NOMO-1 treated with dmso at 0.1 percent for 144 hours (cell line): ENCODE results near the gene CPNE2.
"Not testable (repeated sequence)": the region's sequence is repeated elsewhere in the genome, so short reads cannot be mapped to it uniquely, and the experiment has no call there.

Experiments used
- DNase-seq: peaks from one replicate; lab custom pipeline; 2025; ENCODE audit not compliant: unreplicated experiment; lab: John Stamatoyannopoulos, UW

CPNE2 gene

GRCh38 chr16:57096192-57096591, 3.8 kb downstream of the CPNE2 start:
- DNase-seq: no peak

GRCh38 chr16:57096793-57097192, 4.4 kb downstream of the CPNE2 start:
- no peak for DNase-seq

DNA sequence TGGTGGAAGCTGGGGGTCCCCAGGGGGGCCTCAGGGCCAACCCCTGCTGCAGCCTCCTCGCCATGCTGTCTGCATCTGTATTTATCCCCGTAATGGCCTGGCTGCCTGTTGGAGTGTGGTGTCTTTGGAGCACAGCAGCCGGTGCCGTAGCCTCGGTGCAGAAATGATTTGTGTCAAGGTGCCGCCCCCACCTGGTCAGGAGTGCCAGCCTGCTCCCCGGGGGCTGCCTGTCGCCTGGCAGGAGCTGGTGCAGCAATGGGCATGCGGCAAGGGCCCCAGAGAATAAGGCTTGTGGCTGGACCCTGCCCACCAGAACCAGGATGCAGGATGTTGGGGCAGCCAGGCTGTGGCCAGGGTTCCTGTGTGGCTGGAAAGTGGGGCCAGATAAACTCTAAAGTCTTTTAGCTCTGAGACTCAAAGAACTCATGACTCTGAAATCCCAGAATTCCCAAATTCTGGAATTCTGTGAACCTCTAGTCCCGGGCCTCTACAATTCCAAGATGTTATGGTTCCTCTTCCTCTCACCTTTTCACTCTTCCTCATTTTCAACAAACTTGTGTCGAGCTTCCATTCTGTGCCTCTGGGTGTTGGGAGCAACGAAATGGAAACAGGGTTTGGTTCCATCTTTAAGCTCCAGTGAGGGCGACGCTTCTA, 5.9 kb downstream of the CPNE2 start:
- DNase-seq: no peak

GRCh38 chr16:57099965-57100364, 7.6 kb downstream of the CPNE2 start:
- not testable (repeated sequence) for DNase-seq

- no peak for DNase-seq
Observed at GRCh38 chr16:57100445-57100844, 8.1 kb downstream of the CPNE2 start.

- no peak for DNase-seq
Observed at GRCh38 chr16:57102888-57103851, 10.8 kb downstream of the CPNE2 start.

DNA sequence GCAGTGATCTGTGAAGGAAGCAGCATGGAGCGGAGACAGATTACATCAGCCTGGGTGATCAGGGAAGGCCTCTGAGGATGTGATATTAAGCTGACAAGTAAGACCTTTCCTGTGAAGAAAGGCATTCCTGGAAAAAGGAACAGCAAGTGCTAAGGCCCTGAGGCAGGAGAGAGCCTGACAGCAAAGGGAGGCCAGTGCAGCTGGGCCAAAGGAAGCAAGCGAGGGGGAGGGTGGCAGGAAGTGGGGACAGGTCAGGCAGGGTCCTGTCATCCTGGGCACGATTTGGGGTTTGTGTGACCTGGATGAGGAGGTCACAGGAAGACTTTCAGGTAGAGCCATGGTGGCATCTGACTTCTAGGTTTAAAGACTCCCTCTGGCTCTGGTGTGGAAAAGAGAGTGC, 12.3 kb downstream of the CPNE2 start:
- DNase-seq: no peak

DNA sequence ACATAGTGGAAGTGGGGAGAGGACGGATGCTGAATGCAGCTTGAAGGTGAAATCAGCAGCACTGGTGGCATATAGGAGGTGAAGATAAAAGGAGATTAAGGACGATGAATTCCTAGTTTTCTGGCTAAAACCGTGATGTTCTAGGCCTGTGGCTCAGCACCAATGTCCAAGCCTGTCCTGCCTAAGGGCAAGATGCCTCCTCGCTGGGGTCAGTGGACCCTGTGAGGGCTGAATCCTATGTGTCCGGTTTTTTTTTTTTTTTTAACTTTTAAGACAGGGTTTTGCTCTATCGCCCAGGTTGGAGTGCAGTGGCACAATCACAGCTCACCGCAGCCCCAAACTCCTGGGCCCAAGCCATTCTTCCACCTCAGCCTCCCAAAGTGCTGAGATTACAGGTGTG, 12.8 kb downstream of the CPNE2 start:
- DNase-seq: no peak

DNA sequence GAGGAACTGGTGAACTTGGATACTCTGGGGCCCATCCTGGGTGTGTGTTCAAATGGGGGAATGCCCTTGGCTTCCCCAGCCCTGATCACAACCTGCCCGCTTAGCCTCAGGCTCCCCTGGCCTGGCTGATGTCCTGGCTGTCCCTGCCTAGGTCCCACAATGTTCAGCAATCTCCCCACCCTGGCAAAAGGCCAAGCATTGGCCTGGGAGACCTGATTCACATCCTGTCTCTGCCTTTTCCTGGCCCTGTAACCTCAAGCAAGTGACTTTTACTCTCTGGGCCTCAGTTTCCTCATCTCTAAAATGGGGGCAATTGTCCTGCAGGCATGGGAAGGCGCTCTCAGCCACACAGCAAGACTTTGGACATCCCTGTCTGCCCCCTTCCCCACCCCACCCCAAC, 14.4 kb downstream of the CPNE2 start:
- DNase-seq: no peak

DNA sequence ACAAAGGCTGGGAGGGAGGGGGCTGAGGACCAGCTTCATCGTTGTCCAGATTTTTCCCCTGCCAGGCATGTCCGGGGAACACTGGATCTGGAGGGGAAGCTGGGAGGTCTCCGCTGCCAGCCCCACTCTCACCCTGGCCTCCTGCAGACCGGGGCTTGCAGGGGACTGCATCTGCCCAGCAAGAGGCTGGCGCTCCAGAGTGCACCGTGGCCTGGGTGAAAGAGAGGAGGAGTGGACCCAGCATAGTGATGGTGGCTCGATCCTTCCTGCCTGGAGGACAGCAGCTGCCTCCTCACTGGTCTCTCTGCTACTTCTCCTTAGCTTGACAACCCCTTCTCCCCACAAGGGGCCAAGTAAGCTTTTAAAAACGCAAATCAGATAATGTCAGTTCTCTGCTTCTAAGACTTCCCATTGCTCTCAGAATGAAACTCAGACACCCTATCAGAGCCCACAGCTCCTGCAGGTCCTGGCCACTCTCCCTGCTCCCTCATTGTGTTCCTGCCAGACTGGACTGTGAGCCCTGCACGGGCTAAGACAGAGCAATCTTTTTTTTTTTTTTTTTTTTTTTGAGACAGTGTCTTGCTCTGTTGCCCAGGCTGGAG, 15.0 kb downstream of the CPNE2 start:
- DNase-seq: no peak

DNA sequence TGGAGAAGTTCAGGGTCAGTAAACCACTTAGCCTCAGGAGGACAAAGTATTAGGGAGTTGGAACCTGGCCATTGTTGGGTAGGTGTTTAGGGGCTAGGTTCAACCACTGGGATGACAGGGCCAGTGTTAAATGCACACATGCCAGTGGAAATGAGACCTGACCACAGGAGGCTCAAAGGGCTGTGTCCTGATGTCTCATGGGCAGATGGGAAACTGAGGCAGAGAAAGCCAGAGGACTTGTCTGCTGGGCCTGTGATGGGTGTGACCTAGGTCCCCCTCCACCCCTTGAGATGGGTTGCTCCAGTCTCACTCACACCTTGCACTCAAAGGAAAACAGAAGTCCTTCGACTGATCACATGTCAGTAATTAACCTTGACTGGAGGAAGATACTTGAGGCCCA, 16.0 kb downstream of the CPNE2 start:
- no peak for DNase-seq

DNA sequence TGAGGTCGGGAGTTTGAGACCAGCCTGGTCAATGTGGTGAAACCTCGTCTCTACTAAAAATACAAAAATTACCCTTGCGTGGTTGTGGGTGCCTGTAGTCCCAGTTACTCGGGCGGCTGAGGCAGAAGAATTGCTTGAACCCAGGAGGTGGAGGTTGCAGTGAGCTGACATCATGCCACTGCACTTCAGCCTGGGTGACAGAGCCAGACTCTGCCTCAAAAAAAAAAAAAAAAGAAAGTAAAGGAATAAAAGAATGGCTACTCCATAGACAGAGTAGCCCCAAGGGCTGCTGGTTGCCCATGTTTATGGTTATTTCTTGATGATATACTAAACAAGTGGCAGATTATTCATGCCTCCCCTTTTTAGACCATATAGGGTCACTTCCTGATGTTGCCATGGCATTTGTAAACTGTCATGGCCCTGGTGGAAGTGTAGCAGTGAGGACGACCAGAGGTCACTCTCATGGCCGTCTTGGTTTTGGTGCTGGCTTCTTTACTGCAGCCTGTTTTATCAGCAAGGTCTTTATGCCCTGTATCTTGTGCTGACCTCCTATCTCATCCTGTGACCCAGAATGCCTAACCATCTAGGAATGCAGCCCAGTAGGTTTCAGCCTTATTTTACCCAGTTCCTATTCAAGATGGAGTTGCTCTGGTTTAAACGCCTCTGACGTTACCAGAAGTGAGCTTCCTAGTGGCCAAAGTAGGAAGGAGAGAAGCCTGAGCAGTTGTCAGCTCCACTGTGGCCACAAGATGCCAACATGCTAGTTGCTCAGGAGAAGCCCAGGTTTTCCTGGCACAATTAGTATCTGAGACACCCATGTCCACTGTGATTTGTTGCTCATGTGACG, 17.1 kb downstream of the CPNE2 start:
- not testable (repeated sequence) for DNase-seq

- no peak for DNase-seq
Observed at GRCh38 chr16:57110937-57111336, 18.6 kb downstream of the CPNE2 start.

GRCh38 chr16:57111420-57111819, 19.0 kb downstream of the CPNE2 start:
- no peak for DNase-seq

- DNase-seq: no peak
Observed at GRCh38 chr16:57112403-57113041, 20.1 kb downstream of the CPNE2 start.

DNA sequence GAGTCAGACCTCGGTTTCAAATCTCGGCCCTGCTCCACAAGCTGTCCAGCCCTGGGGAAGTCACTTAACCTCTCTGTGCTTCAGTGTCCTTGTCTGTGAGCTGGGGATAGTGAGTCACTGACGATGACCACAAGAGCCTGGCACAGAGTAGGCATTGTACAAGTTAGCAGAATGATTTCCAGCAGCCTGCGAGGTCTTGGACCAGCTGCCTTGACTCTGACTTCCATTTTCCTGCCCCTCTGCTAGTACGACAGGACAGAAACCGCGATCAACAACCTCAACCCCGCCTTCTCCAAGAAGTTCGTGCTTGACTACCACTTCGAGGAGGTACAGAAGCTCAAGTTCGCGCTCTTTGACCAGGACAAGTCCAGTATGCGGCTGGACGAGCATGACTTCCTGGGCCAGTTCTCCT, 20.7 kb downstream of the CPNE2 start:
- no peak for DNase-seq

DNA sequence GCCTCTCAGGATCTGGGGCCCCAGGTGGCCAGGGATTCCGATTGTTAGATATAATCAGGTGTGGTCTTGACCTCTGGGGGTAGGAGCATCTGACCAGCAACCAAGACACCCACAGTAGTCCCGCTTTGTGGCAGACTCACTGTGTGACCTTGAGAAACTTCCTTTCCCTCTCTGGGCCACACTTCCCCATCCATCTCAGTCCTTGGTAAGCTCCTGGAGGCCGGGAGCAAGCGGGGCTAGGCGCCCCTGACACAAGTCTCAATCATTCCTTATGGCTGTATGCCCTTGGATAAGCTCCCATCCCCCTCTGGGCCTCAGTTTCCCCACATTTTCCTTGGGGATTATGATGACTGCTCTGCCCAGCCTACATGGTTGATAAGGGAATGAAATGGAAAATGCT, 21.3 kb downstream of the CPNE2 start:
- DNase-seq: no peak

GRCh38 chr16:57115168-57115513, 22.8 kb downstream of the CPNE2 start:
- DNase-seq: no peak

DNA sequence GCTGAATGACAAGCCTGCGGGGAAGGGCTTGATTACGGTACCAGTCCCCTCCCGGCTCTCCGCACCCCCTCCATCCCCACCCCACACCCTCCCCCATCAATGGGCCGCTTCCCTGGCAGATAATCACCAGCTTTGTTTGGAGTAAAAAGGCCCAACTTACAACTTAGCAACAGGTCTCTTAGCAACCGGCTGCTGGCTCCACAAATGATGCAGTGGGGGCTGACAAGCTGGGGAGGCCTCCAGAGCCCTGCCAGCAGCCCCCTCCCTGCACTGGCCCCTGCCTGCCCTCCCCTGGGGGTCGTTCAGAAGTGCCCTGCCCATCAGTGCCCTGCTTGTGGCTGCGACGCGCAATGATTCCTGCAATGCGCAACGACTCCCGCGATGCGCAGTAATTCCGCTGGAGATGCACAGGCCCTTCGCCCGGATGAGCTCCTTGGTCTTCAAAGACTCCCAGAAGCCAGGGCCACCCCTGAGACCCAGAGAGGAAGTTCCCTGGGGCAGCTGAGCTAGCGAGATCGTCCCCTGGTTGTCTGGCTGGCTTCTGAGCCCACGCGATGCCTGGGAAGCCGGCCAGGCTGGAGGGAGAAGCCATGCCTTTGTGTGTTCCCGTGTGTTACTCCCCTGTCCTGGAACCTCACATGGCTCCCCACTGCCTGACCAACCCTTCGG, 23.3 kb downstream of the CPNE2 start:
- no peak for DNase-seq

- no peak for DNase-seq
Observed at GRCh38 chr16:57118461-57119084, 26.2 kb downstream of the CPNE2 start.
